ENCODE results near the gene TGOLN2. TPM values are rescaled to one million over a fixed set of nuclear protein-coding genes. Genes with fewer than 3 reads are reported as not detected.
A peak's percentile ranks its signal among the peaks of the same experiment; 100 is the strongest.

TGOLN2 gene
- total and polyA plus RNA-seq, 11 donors: 15.5 to 130 (median 82.9) TPM

- DNase-seq (peak; percentile 40 to 76 (median 61)), ATAC-seq (peak; percentile 18 to 59 (median 48))
These were observed 18.8 kb downstream of the TGOLN2 start for GRCh38 chr2:85308896-85309555.

GRCh38 chr2:85308201-85308600 is 19.6 kb downstream of the TGOLN2 start:
- WGBS, 4 donors: 75 to 81% (median 78%) methylated on average over 6 of the region's 6 CpGs
- TF ChIP-seq POLR2A (IDR thresholded peaks at IDR 0.05) (no peak), CTCF (IDR thresholded peaks at IDR 0.05) (no peak)
- Histone ChIP-seq H3K4me3 (no peak overlapping the region), H3K27me3 (no peaks in the 10 kb centered on the region), H3K9me3 (no peaks in the 10 kb centered on the region), H3K4me1 (peaks cover 0 to 38% (median 10%) of the 10 kb centered on the region in 12 donors), H3K36me3 (peaks cover 0 to 61% (median 31%) of the 10 kb centered on the region in 9 donors), H3K27ac (no peak overlapping the region)
- intact Hi-C loops (cut with DNase I): loop anchor here in 1 of 10 donors (10.0 kb wide), 1 partner anchor 383 kb away; no protein-coding TSS in a partner anchor
- DNase-seq (no peak), ATAC-seq (no peak)

More at GRCh38 chr2:85308896-85309555, 18.8 kb downstream of the TGOLN2 start:
- TF ChIP-seq POLR2A (IDR thresholded peaks at IDR 0.05) (no peak), CTCF (IDR thresholded peaks at IDR 0.05) (no peak)
- Histone ChIP-seq H3K27me3 (no peaks in the 10 kb centered on the region), H3K9me3 (no peaks in the 10 kb centered on the region), H3K4me3 (peak overlapping the region in 1 of 12 donors; percentile 29), H3K4me1 (peaks cover 0 to 38% (median 11%) of the 10 kb centered on the region in 12 donors), H3K36me3 (peaks cover 0 to 53% (median 28%) of the 10 kb centered on the region in 9 donors), H3K27ac (peak overlapping the region in 3 of 12 donors; percentile 5 to 42 (median 6))
- intact Hi-C loops (cut with DNase I): loop anchor here in 1 of 10 donors (10.0 kb wide), 1 partner anchor 384 kb away; no protein-coding TSS in a partner anchor
- WGBS, 4 donors: 47 to 56% (median 55%) methylated on average over 15 of the region's 15 CpGs

- no peak overlapping the region for H3K4me3 ChIP-seq
- 63 to 74% (median 66%) methylated on average over 9 of the region's 9 CpGs for WGBS, 4 donors
- H3K4me1 ChIP-seq: peaks cover 0 to 38% (median 10%) of the 10 kb centered on the region in 12 donors
- no peak for TF ChIP-seq POLR2A (IDR thresholded peaks at IDR 0.05)
- no peak for TF ChIP-seq CTCF (IDR thresholded peaks at IDR 0.05)
- H3K36me3 ChIP-seq: peaks cover 0 to 67% (median 37%) of the 10 kb centered on the region in 9 donors
- no peak for DNase-seq
- peak overlapping the region in 8 of 12 donors; percentile 4 to 51 (median 34) for H3K27ac ChIP-seq
- no peaks in the 10 kb centered on the region for H3K9me3 ChIP-seq
- ATAC-seq: no peak
- H3K27me3 ChIP-seq: no peaks in the 10 kb centered on the region
- intact Hi-C loops (cut with DNase I): loop anchor here in 1 of 10 donors (10.0 kb wide), 1 partner anchor 383 kb away; no protein-coding TSS in a partner anchor
These were observed 20.3 kb downstream of the TGOLN2 start for GRCh38 chr2:85307527-85307897.

- intact Hi-C loops (cut with DNase I): loop anchor here in 1 of 10 donors (10.0 kb wide), 1 partner anchor 379 kb away; no protein-coding TSS in a partner anchor
- no peak for TF ChIP-seq POLR2A (IDR thresholded peaks at IDR 0.05)
- TF ChIP-seq CTCF (IDR thresholded peaks at IDR 0.05): no peak
- ATAC-seq: no peak
- Histone ChIP-seq H3K27me3 (no peaks in the 10 kb centered on the region), H3K4me3 (no peak overlapping the region), H3K27ac (no peak overlapping the region), H3K36me3 (peaks cover 0 to 62% (median 39%) of the 10 kb centered on the region in 9 donors), H3K4me1 (peaks cover 0 to 25% (median 10%) of the 10 kb centered on the region in 12 donors), H3K9me3 (no peaks in the 10 kb centered on the region)
- 89 to 91% (median 90%) methylated on average over 28 of the region's 28 CpGs for WGBS, 4 donors
- no peak for DNase-seq
These were observed 23.8 kb downstream of the TGOLN2 start for GRCh38 chr2:85303780-85304531.

Measured in heart left ventricle (tissue), 16 donors.